Colonic mucosa (tissue), 4 donors: Measurements from ENCODE around the gene MOB2. TPM values are rescaled to one million over a fixed set of nuclear protein-coding genes. Genes with fewer than 3 reads are reported as not detected.

Source experiments
- DNase-seq: peaks from one replicate; pipeline ENCODE4 v3.0.0-alpha.2; 2020
- H3K27ac ChIP-seq: fragments of 200-600 bp; one replicate; pipeline ENCODE4 v1.8.0; 2021
- H3K27me3 ChIP-seq: fragments of 200-600 bp; one replicate; pipeline ENCODE4 v1.8.0; 2021
- H3K36me3 ChIP-seq: fragments of 200-600 bp; one replicate; pipeline ENCODE4 v1.8.0; 2021
- H3K4me1 ChIP-seq: fragments of 200-600 bp; one replicate; pipeline ENCODE4 v1.8.0; 2021; ENCODE audit warnings: mild to moderate bottlenecking
- H3K4me3 ChIP-seq: fragments of 200-600 bp; one replicate; pipeline ENCODE4 v1.8.0; 2021
- H3K9ac ChIP-seq, 2 donors: one replicate each; pipeline ENCODE4 v1.7.0; 2013; ENCODE audit warnings: control low read depth in 2 of 2, low read depth in 2 of 2, low read length in 2 of 2
- H3K9me3 ChIP-seq: fragments of 200-600 bp; one replicate; pipeline ENCODE4 v1.8.0; 2021
- intact Hi-C: fragments of 100-400 bp; cut with DNase I; formaldehyde crosslinking; loops from one replicate; pipeline ENCODE4 v1.14.1; 2022
- total RNA-seq, 2 donors: library from RNA; stranded (reverse); fragmentation: NEBNext Ultra II Directional in 1 of 2; extraction: Animal tissue kit (Norgen Biotek cat#: 25700) in 1 of 2; gene quantifications; one replicate each; pipeline ENCODE4 v1.2.1, GENCODE V29; 2021
- TF ChIP-seq, protein P1 (sequence below): fragments of 200-600 bp; IDR thresholded peaks from one replicate; pipeline ENCODE4 v1.8.0; 2022; ENCODE audit warnings: antibody characterized with exemption, mild to moderate bottlenecking
- donor health status: healthy.
- donor health status: DM: no; HTN: no; CAD: no.
- donor health status: DM: no; HTN: no; CAD: no.

The MOB2 gene
- total RNA-seq, 2 donors from 2014 or later = 41.6 to 49.2 TPM

DNA sequence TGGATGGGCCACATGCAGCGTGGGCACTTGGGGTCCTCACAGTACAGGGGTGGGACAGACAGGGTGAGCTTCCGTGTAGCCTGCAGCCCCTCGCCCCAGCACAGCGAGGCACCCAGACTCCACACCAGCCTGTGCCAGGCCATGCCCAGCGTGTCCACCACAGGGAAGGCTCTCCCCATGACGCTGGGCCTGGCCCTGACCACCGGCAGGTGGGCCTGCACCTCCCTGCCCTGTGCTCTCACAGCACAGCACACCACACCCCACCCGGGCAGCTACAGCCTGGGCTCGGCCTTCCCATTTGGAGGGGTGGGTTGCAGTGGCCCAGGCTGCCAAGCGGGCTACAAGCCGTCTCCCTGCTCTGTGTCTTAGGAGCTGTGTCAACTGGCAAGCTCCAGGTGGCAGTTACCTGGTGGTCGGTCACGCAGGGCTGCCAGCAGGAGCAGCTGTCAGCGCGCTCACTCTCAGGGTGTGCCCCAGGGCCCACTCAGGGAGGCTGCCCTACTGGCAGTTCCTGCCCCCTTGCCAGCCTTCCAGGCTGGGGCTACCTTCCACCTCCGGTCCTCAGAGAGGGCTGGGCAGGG is 4.6 kb downstream of the MOB2 start:
- intact Hi-C loops = no loop called here
- Histone ChIP-seq H3K36me3 (peaks cover 7% of the 10 kb centered on the region), H3K27ac (peak overlapping the region; percentile 32), H3K4me1 (peaks cover 9% of the 10 kb centered on the region), H3K4me3 (no peak overlapping the region), H3K9ac (no peak overlapping the region), H3K9me3 (no peaks in the 10 kb centered on the region), H3K27me3 (no peaks in the 10 kb centered on the region)
- no peak for DNase-seq
- TF ChIP-seq, protein P1, sequence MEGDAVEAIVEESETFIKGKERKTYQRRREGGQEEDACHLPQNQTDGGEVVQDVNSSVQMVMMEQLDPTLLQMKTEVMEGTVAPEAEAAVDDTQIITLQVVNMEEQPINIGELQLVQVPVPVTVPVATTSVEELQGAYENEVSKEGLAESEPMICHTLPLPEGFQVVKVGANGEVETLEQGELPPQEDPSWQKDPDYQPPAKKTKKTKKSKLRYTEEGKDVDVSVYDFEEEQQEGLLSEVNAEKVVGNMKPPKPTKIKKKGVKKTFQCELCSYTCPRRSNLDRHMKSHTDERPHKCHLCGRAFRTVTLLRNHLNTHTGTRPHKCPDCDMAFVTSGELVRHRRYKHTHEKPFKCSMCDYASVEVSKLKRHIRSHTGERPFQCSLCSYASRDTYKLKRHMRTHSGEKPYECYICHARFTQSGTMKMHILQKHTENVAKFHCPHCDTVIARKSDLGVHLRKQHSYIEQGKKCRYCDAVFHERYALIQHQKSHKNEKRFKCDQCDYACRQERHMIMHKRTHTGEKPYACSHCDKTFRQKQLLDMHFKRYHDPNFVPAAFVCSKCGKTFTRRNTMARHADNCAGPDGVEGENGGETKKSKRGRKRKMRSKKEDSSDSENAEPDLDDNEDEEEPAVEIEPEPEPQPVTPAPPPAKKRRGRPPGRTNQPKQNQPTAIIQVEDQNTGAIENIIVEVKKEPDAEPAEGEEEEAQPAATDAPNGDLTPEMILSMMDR = no peak

DNA sequence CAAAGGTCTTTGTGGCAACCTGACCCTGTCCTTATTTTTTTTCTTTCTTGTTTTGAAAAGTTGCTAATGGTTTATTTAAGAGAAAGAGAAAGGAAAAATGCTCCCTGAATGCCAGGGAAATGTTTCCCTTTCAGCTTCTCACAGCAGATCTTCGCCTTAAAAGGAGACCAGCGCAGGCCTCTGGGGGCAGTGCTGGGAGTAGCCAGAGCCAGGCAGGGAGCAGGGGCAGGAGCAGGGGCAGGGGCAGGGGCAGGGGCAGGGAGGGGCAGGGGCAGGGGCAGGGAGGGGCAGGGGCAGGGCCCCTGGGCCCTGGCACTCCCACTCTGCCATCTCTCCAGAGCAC is 5.1 kb downstream of the MOB2 start:
- peaks cover 7% of the 10 kb centered on the region for H3K36me3 ChIP-seq

DNA sequence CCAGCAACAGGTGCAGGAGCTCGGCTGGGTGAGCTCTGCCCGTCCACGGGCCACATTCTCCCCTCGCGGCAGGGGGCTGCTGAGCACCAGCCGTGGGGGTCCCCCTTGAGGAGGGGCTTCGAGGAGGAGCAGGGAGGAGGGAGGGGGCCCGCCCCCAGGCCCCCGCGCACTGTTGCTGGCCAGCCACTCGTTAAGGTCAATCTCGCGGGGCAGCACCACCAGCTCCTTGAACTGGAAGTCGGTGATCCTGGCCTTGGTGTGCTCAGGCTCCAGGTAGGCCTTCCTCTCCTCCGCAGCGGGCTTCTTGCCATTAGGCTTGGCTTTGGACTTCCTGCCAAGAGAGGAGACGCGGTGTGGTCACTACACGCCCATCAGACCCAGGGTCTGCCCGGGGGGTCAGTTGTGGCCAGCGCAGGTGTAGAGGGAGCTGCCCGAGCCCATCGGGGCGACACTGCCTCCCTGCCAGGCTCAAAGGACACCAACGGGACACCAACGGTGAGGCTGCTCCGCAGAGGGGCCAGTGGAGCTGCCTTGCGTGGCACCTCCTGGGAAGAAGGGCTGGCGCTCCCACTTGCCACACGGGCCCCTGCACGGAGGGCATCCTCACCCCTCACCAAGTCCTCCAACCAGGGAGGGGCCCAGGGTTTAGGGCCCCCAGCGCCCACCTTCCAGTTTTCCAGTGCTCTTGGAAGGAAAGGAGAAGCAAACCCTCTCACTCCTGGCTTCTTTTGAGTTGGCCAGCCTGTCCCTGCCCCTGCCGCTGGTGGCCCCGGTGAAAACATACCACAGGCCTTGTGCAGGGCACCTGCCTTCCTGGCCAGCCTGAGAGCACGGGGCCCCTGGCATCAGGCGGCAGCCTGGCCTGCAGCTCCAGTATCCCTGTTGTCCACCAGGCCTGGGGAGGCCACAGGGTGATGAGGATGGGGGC is 5.8 kb downstream of the MOB2 start:
- DNase-seq = no peak
- peaks cover 7% of the 10 kb centered on the region for H3K36me3 ChIP-seq
- H3K9ac ChIP-seq = no peak overlapping the region
- H3K27ac ChIP-seq = peak overlapping the region; percentile 3
- intact Hi-C loops = no loop called here
- peaks cover under 1% of the 10 kb centered on the region for H3K4me1 ChIP-seq
- no peaks in the 10 kb centered on the region for H3K9me3 ChIP-seq
- TF ChIP-seq, protein P1 = no peak
- no peaks in the 10 kb centered on the region for H3K27me3 ChIP-seq
- H3K4me3 ChIP-seq = no peak overlapping the region

More for the DNA sequence above, 5.1 kb downstream of the MOB2 start:
- DNase-seq = no peak
- no peak overlapping the region for H3K9ac ChIP-seq
- TF ChIP-seq, protein P1 = no peak
- intact Hi-C loops = no loop called here
- H3K27me3 ChIP-seq = no peaks in the 10 kb centered on the region
- peak overlapping the region; percentile 32 for H3K27ac ChIP-seq
- H3K4me3 ChIP-seq = no peak overlapping the region
- peaks cover 7% of the 10 kb centered on the region for H3K4me1 ChIP-seq
- H3K9me3 ChIP-seq = no peaks in the 10 kb centered on the region

DNA sequence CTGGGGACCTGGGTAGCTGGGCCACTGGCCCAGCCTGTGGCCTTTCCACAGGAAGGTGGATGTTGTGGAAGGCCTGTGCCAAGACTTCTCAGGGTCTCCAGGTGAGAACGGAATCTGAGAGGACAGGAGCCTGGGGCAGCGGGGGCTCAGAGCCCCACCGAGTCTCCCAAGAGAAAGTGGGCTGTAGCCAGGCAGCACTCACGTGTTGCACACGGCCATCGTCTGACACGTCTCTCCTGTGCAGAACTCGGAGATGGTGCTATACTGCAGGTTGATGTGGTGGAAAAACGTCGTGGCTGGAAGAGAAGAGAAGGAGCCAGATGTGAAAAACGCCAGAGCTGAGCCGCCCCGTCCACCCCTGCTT is 6.4 kb downstream of the MOB2 start:
- peaks cover 7% of the 10 kb centered on the region for H3K36me3 ChIP-seq
- intact Hi-C loops = no loop called here
- no peaks in the 10 kb centered on the region for H3K9me3 ChIP-seq
- H3K4me1 ChIP-seq = no peaks in the 10 kb centered on the region
- no peaks in the 10 kb centered on the region for H3K27me3 ChIP-seq
- H3K4me3 ChIP-seq = no peak overlapping the region
- H3K27ac ChIP-seq = no peak overlapping the region
- DNase-seq = no peak
- H3K9ac ChIP-seq = no peak overlapping the region
- TF ChIP-seq, protein P1 = no peak

DNA sequence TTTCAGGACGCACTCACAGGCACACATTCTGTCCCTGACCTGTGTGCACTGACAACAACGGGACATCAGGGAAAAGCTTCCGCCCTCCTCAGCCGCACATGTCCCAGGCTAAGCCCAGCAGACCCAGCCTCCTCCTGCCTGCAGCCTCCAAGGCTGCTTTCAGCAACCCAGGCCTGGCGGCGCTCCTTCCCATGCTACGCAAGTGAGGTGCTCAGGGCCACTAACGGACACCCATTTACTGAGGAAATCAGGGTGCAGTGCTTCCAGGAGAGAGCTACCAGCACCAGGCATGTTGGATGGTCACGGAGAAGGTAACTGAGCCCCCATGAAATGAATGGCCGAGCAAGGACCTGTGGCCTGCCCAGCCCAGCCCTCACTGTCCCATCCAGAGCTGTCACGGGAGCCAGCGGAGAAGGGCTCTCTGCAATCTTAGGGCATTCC is 6.9 kb downstream of the MOB2 start:
- H3K4me1 ChIP-seq = no peaks in the 10 kb centered on the region
- H3K27ac ChIP-seq = no peak overlapping the region
- TF ChIP-seq, protein P1 = no peak
- intact Hi-C loops = no loop called here
- no peaks in the 10 kb centered on the region for H3K27me3 ChIP-seq
- DNase-seq = no peak
- H3K36me3 ChIP-seq = peaks cover 7% of the 10 kb centered on the region
- no peaks in the 10 kb centered on the region for H3K9me3 ChIP-seq
- H3K4me3 ChIP-seq = no peak overlapping the region
- H3K9ac ChIP-seq = no peak overlapping the region
